ENCODE measurements around the gene KIAA1217.

DNA sequence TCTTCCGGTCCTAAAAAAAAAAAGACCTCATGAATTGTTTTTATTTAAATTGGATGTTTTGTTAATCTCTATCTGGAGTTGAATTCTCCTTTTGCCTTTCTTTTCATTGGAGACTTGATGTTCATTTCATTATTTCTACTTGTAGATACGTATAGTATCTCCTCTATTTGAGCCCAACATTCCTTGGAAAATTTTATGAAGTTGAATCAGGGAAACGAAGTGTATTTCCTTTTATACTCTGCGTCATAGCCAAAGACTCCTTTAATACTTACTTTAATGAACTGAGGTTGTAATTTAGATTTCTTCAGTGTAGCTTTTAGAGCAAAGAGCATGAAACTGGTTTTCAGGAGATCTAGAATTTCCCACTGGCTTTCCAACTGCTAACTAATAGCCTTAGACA, 132.4 kb downstream of the KIAA1217 start:
- TF ChIP-seq, protein P1, sequence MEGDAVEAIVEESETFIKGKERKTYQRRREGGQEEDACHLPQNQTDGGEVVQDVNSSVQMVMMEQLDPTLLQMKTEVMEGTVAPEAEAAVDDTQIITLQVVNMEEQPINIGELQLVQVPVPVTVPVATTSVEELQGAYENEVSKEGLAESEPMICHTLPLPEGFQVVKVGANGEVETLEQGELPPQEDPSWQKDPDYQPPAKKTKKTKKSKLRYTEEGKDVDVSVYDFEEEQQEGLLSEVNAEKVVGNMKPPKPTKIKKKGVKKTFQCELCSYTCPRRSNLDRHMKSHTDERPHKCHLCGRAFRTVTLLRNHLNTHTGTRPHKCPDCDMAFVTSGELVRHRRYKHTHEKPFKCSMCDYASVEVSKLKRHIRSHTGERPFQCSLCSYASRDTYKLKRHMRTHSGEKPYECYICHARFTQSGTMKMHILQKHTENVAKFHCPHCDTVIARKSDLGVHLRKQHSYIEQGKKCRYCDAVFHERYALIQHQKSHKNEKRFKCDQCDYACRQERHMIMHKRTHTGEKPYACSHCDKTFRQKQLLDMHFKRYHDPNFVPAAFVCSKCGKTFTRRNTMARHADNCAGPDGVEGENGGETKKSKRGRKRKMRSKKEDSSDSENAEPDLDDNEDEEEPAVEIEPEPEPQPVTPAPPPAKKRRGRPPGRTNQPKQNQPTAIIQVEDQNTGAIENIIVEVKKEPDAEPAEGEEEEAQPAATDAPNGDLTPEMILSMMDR (IDR thresholded peaks at IDR 0.05) = no peak
- TF ChIP-seq POLR2A (IDR thresholded peaks at IDR 0.05; ENCODE audit: low read depth) = no peak
- TF ChIP-seq POLR2AphosphoS5 (IDR thresholded peaks at IDR 0.05) = no peak
- TF ChIP-seq EP300 (IDR thresholded peaks at IDR 0.05) = no peak

Measured in esophagus muscularis mucosa (tissue), 4 donors.